22Rv1 (cell line): ENCODE results near the gene CHST8.

Experiments used
- H3K27ac ChIP-seq: fragments of 450-650 bp; 2 replicates; pipeline ENCODE4 v1.5.1; 2017
- CTCF ChIP-seq: fragments of 450-650 bp; IDR thresholded peaks from 2 replicates; pipeline ENCODE4 v1.5.1; 2017; ENCODE audit warnings: mild to moderate bottlenecking
- ZFX ChIP-seq: fragments of 450-650 bp; IDR thresholded peaks from 2 replicates; pipeline ENCODE4 v1.6.1; 2017; ENCODE audit warnings: antibody characterized with exemption, borderline replicate concordance

CHST8 gene

DNA sequence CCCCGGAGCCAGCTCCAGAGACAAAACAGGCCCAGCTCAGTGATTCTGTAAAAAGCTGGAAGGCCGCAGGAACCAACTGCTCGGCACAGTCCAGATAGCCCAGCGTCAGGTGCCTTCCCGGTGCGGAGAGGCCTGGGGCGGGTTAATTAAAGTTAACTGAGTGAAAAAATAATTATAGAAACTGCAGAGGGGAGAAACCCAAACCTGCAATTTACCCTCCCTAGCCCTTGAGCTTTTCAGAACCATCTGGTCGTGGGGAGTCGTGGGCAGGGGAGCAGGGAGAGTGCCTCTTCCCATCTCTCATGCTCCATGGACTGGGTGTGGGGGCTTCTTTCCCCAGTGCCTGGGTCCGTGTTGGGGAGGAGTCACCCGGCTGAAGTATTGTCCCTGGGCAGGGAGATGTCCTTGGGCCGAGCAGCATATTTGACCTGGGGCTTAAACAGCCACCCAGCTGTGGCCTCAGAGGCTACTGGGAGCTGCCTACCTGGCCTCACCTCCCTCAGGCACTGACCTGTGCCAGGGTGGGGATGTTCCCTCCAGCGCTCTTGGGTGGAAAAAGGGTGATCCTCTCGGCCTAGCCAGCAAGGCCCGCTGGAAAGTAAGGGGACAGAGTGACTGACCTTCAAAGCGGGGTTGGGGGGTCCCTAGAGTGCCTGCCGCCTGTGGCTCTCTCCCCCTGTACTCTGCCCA is 65.9 kb downstream of the CHST8 start:
- TF ChIP-seq CTCF (no peak), ZFX (no peak)
- H3K27ac ChIP-seq: no peak overlapping the region

DNA sequence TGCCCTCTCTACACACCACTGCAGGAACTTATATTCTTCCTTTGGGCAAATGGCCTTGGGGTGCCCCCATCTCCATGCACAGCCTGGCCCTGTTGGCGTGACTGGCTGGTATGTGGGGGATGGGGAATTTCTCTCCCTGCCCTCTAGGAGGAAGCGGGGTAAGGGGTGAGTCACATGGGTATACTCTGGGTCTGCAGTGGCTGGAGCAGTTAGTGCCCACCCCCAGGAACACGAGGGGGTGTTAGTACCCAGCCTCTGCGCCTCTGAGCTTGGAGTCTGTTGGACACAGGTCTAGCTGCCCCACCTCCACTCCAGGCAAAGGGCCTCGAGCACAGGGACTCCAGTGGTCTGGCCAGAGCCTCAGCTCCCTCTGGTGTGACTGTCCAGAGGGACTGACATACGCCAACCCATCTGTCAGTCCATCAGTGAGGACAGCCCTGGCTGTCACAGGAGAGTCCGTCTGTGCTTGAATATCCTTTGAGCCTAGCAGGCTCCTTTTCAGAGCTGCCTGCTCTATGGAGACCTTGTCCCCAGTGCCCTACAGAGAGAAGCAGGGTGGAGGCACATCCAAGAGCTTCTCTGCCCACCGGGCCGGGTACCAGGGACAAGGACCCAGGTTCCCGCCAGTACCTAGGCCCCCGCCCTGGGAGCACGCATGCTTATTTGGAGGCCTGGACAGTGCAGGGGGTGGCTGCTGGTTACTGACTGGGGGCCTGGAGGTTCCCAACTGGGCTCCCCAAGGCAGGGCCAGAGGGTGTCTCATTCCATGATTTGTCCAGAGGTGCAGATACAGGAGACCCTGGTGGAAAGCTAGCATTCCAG is 66.6 kb downstream of the CHST8 start:
- H3K27ac ChIP-seq: no peak overlapping the region
- TF ChIP-seq ZFX (no peak), CTCF (no peak)

DNA sequence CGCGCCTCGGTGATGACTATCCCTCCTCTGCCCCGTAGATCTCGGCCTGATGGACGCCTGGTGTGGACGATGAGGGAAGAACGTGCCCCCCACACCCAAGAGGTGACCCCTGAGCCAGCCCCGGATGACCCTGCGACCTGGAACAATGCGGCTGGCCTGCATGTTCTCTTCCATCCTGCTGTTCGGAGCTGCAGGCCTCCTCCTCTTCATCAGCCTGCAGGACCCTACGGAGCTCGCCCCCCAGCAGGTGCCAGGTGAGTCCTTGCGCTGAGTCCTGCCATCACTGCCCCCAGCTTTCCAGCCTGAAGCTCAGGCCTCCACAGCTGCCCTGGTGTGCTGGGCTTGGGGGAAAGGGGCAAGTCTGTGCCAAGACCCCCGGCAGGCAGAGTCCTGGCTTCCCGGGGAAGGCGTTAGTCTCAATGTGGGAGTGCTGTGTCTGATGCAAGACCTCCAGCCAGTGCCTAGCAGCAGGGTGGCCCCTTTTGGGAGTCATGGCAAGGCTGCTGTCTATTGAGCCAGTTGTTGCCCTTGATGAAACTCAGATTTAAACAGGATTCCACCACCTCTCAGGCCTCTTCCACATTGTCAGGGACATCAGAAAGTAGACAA is 67.5 kb downstream of the CHST8 start:
- TF ChIP-seq CTCF (no peak), ZFX (no peak)

GRCh38 chr19:33689868-33690267 is 68.1 kb downstream of the CHST8 start:
- H3K27ac ChIP-seq: no peak overlapping the region
- TF ChIP-seq CTCF (no peak), ZFX (no peak)

More for the DNA sequence above, 67.5 kb downstream of the CHST8 start:
- no peak overlapping the region for H3K27ac ChIP-seq

GRCh38 chr19:33690378-33691029 is 68.8 kb downstream of the CHST8 start:
- H3K27ac ChIP-seq: no peak overlapping the region
- TF ChIP-seq CTCF (no peak), ZFX (no peak)

- TF ChIP-seq CTCF (no peak), ZFX (no peak)
Observed at GRCh38 chr19:33691030-33691427, 69.3 kb downstream of the CHST8 start.

GRCh38 chr19:33691736-33692135 is 70.0 kb downstream of the CHST8 start:
- no peak overlapping the region for H3K27ac ChIP-seq
- TF ChIP-seq ZFX (no peak), CTCF (no peak)

More at GRCh38 chr19:33691030-33691427, 69.3 kb downstream of the CHST8 start:
- H3K27ac ChIP-seq: no peak overlapping the region
